ENCODE measurements around the gene CLEC17A.
"Not testable (repeated sequence)": the region's sequence is repeated elsewhere in the genome, so short reads cannot be mapped to it uniquely, and the experiment has no call there.

CLEC17A gene

DNA sequence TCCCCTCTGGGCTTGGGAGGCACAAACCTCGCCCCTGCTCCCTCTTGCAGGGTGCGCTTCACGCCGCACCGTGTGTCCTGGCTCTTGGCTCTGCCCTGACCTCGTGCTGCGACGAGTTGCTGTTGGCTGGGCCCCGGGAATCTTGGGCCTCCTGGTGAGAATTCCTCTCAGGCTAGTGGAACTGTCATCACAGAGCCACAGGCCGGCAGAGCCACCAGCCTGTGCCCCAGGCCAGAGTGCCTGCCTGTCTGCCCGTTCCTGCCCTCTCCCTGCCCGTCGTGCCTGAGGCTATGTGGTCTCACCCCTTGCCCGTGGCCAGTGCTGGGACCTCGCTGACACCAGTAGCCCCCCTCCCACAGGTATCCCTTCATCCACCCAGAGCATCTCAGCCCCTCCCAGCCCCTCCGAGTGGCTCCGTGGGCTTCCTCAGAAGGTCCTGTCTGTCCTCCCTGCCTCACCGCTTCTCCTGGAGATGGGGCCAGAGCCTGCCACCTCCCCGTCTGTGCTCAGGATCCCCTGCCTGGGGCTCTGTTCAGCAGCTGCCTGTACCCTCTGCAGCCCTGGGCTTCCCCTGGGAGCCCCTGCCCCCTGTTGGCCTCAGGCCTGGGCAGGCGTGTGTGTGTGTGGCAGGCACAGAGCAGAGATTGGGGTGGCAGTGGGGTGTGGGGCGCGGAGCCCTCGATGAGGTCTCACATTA is 24.4 kb upstream of the CLEC17A start:
- in situ Hi-C loops (cut with MboI; ENCODE audit: low sequenced_read_pairs) = no loop called here

DNA sequence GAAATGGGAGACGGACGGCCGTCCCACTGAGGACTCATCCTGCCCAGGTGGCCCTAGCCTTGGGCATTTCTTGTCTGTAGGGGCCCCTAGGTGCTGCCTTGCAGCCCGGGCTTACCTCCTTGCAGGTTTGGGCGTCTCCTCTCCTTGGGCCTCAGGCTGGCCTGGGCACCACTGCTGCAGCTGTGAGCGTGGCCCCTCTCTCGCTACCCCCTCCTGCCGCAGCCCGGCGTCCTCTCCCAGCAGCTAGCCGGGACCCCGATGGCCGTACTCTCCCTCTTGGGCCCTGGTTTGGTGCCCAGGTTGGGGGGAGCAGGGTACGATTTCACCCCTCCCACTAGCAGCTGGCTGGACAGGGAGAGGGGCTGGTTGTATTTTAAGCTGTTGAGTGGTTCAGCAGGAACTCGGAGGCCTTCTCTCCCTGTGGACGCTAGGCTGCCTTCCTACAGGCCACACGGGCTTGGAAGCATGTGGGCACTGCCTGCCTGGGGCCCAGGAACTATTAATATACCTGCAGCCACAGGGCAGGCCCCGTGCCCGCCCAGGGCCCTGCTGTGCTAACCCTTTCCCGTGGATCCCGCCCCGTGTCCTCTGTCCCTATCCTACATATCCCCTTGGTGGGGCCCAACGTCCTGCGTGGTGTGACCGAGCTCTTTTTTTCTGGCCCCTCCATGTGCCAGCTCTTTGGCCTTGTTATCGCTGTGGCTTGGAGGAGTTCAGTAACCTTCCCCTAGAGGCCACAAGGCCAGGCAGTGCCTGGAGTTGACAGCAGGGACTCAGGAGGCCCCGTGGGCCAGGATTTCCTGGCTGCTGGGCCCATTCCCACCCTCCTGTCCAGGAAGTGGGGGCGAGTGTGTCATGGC is 22.7 kb upstream of the CLEC17A start:
- in situ Hi-C loops (cut with MboI; ENCODE audit: low sequenced_read_pairs) = no loop called here

DNA sequence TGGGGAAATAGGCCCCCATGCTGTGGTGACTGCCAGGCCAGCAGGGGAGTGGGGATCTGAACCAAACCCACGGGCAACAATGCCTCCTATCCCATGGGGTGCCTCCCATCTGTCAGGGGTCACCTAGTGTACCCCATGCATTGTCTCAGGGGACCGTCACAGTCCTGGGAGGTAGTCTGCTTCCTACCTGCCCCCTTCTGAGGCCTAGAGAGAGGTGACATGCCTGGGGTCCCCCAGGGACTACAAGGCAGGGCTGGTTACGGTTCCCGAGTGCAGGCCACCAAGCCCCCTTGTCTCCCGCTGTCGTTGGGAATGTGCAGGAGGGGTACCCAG is 22.1 kb upstream of the CLEC17A start:
- in situ Hi-C loops (cut with MboI; ENCODE audit: low sequenced_read_pairs) = no loop called here

DNA sequence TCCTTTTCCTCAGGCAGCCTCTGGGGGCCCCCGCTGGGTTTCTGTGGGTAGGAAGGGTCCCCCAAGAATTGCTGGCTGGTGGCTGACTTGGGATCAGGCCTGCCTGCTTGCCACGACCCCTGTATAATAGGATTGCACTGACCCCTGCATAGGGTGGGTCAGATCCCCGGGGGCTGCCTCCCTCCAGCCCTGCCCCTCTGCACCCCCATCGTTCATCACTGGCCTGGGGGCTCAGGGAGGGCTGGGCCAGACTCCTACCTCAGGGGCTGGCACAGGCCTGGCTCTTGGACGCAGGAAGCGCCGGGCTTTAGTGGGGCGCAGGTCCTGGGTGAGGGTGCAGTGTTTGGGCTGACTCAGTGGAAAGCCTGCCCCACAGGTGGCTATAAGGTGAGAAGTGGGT is 21.6 kb upstream of the CLEC17A start:
- in situ Hi-C loops (cut with MboI; ENCODE audit: low sequenced_read_pairs) = no loop called here

DNA sequence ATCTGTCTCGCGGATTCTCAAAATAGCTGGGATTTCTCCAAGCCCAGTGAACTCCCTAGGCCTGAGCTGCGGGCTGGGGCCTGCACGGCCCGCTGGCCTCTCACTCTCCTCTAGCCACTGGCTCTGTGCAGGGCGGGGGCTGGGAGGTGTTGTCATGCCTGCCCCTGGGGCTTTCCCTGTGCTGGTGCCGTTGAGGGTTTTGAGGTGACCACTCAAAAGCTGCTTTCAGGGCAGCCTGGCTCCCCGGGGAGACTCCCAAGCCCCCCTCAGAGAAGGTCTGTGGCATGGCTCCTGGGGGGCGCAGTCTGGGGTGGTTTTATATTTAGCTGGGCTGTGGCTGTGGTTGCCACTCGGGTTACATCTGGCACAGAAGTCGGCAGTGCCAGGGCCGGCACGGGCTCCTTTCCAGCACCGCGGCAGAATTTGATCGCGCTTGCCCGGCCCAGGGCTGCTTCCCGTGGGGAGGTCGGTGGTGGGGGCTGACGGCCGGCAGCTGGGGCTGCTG is 21.0 kb upstream of the CLEC17A start:
- in situ Hi-C loops (cut with MboI; ENCODE audit: low sequenced_read_pairs) = no loop called here

DNA sequence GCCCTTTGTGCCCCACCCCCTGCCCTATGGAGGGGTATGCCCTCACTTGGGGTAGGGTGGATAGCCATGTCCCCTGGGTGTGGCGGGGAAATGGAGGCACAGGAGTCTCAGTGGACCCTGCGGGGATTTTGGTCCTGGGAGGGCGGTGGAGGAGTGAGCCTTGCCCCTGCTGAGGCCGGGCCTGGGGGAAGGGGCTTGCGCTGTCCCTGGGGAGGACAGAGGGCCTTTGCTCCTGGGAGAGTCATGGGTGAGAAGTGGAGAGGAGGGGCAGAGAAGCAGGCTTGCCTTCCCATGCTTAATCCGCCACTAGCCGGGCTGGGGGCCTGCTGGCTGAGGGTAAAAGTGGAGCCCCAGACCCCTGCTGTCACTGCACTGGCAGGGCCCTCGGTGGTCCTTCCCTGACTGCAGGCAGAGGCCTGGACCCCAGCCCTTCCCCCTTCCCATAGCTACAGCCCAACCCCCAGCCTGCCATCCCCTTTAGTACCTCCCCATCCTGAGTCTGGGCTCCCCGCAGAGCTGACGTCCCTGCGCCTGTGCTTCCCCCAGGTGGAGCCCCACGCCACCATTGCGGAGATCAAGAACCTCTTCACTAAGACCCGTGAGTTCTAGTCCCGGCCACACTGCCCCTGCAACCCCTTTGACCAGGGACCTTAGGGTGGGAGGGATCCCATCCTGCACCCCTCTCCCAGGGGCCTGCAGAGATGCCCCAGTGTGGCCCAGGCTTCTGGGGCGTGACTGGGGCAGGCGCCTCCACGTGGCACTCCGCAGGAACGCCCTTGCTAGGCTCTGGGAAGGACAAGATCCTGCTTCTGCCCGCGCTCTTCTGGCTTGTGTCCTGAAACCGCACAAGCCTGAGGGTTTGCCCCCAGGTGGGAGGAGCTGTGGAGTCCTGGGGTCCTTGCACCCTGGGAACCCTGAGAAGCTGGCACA is 20.0 kb upstream of the CLEC17A start:
- in situ Hi-C loops (cut with MboI; ENCODE audit: low sequenced_read_pairs) = no loop called here

DNA sequence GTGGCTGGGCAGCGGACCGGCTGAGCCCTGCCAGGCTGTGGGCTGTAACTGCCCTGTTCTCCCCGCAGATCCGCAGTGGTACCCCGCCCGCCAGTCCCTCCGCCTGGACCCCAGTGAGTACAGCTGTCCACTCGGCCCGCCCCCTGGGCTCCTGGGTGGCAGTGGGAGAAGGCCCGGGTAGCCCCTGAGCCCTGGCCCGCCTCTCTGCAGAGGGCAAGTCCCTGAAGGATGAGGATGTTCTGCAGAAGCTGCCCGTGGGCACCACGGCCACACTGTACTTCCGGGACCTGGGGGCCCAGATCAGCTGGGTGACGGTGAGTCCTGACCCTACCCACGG is 19.3 kb upstream of the CLEC17A start:
- in situ Hi-C loops (cut with MboI; ENCODE audit: low sequenced_read_pairs) = no loop called here

DNA sequence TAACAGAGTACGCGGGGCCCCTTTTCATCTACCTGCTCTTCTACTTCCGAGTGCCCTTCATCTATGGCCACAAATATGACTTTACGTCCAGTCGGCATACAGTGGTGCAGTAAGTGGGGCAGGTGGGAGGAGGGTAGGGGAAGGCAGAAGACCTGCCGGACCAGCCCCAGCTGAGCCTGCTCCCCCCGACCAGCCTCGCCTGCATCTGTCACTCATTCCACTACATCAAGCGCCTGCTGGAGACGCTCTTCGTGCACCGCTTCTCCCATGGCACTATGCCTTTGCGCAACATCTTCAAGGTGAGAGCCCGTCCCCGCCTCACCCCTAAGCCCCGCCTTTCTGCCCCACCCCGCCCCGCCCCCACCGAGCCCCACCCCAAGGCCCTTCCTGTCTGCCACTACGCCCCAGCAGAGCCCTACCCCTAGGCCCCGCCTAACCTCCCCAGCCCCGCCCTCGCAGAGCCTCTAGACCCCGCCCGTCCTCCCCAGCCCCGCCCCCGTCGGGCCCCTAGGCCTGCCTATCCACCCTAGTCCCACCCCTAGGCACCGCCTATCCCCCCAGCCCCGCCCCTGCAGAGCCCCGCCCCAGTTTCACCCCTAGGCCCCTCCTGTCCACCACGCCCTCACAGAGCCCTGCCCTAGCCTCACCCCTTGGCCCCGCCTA is 18.8 kb upstream of the CLEC17A start:
- in situ Hi-C loops (cut with MboI; ENCODE audit: low sequenced_read_pairs) = no loop called here

DNA sequence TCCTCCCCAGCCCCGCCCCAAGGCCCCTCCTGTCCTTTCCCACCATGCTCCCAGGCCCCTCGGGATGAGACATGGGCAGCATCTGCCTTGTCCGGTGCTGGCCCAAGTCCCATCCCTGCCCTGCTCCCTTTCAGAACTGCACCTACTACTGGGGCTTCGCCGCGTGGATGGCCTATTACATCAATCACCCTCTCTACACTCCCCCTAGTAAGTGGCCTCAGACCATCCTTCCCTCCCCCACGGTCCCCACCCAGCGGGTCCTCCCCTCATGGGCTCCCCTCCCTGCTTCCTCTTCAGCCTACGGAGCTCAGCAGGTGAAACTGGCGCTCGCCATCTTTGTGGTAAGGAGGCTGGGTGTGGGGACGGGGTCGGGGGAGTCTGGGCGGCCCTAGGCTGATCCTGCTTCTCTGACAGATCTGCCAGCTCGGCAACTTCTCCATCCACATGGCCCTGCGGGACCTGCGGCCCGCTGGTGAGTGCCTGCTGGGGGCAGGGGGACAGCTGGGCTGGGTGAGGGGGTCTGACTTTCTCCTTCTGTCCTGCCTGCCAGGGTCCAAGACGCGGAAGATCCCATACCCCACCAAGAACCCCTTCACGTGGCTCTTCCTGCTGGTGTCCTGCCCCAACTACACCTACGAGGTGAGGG is 18.1 kb upstream of the CLEC17A start:
- in situ Hi-C loops (cut with MboI; ENCODE audit: low sequenced_read_pairs) = not testable (repeated sequence)

DNA sequence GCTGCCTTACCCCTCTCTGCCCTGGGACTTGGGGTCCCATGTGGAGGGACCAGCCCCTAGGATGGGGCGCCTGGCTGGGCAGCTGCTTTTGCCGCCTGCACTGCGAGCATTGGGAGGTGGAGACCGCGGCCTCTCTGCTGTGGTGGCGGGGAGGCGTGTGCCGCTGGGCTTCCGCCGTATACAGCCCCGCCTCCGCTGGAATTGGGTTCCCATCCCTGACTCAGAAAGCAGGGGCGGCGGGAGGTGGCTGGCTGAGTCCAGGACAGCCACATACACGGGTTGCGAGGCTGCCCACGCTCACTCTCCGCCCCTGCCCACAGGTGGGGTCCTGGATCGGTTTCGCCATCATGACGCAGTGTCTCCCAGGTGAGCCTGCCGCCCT is 17.6 kb upstream of the CLEC17A start:
- in situ Hi-C loops (cut with MboI; ENCODE audit: low sequenced_read_pairs) = no loop called here

DNA sequence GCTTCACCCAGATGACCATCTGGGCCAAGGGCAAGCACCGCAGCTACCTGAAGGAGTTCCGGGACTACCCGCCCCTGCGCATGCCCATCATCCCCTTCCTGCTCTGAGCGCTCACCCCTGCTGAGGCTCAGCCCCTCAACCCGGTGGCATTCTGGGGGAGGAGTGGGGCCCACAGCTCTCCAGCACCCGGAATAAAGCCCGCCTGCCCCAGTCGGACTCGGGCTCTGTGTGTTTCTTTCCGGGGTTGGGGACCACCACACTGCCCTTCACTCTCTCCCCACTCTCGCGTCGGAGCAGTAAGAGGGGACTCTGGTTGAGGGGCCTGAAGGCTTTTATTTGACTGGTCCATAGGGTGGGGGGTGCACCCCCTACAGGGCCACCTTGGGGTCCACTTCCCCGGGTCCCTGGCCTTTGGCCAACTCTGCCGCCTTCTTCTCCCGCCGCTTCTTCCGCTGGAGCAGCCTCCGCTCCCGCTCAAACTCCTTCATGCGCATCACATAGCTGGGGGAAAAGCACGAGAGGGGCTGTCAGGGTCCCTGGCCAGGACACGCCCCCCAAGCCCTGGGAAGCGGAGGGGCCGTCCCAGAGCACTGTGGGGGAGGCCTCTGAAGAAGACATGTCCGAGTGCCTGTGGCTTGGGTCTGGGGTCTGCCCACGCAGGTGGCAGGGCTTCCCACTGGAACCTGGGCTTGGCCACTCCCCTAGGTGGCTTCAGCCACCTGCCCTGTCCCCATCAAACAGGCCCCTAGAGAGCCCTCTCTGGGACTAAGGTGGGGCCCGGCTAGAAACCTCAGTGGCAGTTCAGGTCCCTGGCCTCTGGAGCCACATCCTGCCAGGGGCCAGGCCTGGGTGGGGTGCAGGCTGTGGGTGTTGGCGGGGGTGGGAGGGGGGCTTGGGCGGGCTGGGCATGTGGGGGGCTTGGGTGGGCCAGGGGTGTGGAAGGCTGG is 16.8 kb upstream of the CLEC17A start:
- in situ Hi-C loops (cut with MboI; ENCODE audit: low sequenced_read_pairs) = no loop called here

DNA sequence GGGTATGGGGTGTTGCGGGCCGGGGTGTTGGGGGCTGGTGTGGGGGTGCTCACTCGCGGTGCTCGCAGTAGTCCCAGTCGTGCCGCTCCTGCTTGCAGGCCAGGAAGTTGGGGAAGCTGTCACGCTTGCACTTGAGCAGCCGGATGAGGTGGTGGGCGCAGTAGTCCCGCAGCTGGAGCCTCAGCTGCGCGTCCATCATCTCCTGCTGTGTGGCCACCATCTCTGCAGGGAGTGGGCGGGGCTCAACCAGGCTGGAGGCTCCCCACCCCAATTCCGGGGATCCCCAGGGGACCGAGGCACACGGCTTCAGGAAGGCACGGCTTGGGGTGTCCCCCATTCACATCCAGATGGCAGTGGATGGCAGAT is 16.2 kb upstream of the CLEC17A start:
- in situ Hi-C loops (cut with MboI; ENCODE audit: low sequenced_read_pairs) = no loop called here

DNA sequence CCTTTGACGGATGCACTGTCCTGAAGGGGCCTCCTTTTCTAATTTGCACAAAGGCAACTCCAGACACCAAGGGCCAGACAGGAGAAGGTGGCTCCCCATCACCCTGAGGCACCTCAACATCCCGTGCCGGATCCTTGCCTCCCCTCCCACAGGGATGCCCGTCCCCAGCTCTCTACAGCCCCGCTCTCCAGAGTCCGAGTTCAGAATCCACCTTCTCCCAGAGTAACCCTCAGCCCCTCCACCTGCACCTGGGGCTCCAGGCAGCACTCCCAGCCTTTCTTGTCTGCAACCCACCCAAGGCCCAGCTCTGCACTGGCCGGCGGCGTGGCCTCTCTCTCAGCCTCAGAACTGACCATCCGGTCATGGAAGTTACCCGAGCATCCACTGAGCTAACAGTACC is 15.8 kb upstream of the CLEC17A start:
- in situ Hi-C loops (cut with MboI; ENCODE audit: low sequenced_read_pairs) = no loop called here

DNA sequence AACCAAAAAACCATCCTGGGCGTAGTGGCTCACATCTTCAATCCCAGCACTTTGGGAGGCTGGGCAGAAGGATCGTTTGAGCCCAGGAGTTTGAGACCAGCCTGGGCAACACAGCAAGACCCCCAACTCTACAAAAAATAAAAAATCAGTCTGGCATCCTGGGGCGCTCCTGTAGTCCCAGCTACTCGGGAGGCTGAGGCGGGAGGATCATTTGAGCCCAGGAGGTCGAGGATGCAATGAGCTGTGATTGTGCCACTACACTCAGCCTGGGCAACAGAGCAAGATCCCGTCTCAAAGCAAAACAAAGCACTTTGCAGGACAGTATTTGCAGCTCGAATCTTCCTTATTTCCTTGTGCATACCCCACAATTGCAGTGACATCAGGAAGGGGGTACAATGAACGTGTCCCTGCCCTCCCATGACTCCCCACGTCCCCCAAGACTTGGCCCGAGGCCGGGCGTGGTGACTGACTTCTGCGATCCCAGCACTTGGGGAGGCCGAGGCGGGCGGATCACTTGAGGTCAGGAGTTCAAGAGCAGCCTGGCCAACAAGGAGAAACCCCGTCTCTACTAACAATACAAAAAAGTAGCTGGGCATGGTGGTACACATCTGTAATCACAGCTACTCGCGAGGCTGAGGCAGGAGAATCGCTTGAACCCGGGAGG is 11.9 kb upstream of the CLEC17A start:
- in situ Hi-C loops (cut with MboI; ENCODE audit: low sequenced_read_pairs) = loop anchor here (5.0 kb wide), 1 partner anchor 116 kb away; no protein-coding TSS in a partner anchor

DNA sequence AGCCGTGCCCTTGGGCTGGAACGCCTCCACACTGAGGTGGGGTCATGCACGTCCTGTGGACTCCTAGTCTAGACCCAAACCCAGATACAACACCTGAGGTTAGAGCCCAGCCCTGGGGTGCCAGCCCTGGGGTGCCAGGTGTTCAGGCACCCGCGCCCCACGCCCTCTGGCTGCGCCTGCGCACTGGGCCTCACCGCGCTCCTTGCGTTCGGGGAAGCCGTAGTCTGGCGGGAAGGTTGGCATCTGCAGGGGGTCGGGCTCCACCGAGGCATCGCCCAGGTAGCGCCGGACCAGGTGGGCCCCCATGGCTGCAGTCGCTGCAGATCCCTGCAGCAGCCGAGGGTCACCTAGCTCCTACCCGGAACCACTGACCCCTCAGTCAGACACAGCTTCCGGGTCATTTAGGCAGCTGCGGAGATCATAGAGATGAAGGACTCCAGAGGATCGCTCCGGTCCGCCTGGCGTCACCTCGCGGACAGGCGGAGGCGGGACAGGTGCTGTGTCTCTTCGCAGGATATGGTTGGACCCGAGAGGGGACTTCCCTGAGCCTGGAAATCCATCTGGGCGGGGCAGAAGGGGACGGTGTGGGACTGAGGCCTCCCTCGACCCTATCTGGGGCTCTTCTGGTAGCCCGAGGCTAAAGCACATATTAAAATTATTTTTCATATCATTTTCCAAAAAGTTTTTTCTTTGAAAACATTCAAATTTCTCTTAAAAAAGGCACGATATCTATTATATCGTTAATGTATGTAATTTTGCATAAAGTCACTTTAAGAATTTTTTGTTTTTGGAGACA is 11.0 kb upstream of the CLEC17A start, which contains the start of gene NDUFB7:
Gene NDUFB7, minus strand, starts transcription at position 372 of the 796 bp plus-strand sequence. Its CDS starts 66 bp downstream, at position 306.
- in situ Hi-C loops (cut with MboI; ENCODE audit: low sequenced_read_pairs) = loop anchor here (5.0 kb wide), 1 partner anchor 115 kb away; no protein-coding TSS in a partner anchor

DNA sequence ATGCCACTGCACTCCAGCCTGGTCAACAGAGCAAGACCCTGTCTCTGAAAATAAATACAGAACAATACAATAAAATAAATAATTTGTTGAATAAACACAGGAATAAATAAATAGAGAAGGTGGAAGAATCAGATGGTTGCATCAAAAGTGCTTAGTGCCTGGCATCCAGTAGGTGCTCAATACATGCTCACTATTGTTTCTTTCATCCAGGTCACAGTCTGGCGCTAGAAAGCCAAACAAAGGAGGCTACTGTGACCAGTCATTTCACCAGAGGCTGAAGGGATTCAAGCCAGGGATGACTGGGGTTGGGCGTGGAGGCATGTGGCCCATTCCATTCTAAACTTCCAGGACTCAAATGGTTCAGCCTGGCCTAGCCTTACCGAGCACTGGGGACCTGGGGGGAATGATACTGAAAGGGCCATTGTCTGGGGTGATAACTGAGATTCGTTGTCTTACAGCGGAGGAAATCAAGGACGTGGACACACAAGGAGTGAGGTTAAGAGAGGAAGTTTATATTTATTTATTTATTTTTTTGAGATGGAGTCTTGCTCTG is 7.4 kb upstream of the CLEC17A start:
- in situ Hi-C loops (cut with MboI; ENCODE audit: low sequenced_read_pairs) = no loop called here

DNA sequence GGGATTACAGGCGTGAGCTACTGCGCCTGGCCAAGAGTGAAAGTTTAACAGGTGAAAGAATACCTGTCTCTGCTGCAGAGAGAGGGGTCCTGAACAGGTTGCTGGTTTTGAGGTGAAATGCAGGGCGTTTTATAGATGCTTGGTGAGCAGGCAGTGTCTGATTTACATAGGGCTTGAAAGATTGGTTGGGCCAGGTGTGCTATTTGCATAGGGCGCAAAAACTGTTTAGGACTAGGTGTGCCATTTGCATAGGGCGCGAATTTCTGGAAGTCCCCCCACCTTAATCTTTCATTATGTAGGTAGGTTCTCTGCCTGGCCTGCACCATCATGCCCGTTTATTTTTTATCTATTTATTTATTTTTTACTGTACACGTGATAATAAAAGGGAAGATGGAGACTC is 6.5 kb upstream of the CLEC17A start:
- in situ Hi-C loops (cut with MboI; ENCODE audit: low sequenced_read_pairs) = no loop called here

Data from HL-60/S4 treated with phorbol 12-myristate 13-acetate at 8.2 ng/mL for 4 days and 3 days (cell line).